Lower leg skin (tissue), 4 donors: ENCODE measurements around the gene EXOSC6. TPM values are rescaled to one million over a fixed set of nuclear protein-coding genes. Genes with fewer than 3 reads are reported as not detected.
A peak's percentile ranks its signal among the peaks of the same experiment; 100 is the strongest.
"Not testable (repeated sequence)": the region's sequence is repeated elsewhere in the genome, so short reads cannot be mapped to it uniquely, and the experiment has no call there.

Source experiments
- DNase-seq, 2 donors: peaks; one replicate each; pipeline ENCODE4 v3.0.0-alpha.2; 2019; ENCODE audit warnings: low spot score in 2 of 2
- H3K4me3 ChIP-seq: fragments of 200-600 bp; sonication (generic); 2 replicates; pipeline ENCODE4 v1.5.1; 2017; ENCODE audit warnings: mild to moderate bottlenecking, low read depth; ENCODE audit not compliant: poor library complexity, severe bottlenecking
- POLR2A ChIP-seq, 2 donors: fragments of 450-650 bp; IDR thresholded peaks; one replicate each; pipeline ENCODE4 v1.6.1; 2016 to 2017; ENCODE audit warnings: antibody characterized with exemption in 2 of 2, mild to moderate bottlenecking in 1 of 2, moderate library complexity in 1 of 2
- WGBS, 2 donors: methylation state at CpG; one replicate each; pipeline ENCODE4 v1.1.5; 2018; 5-methylcytosine and 5-hydroxymethylcytosine counted together
- intact Hi-C: fragments of 100-400 bp; cut with DNase I; formaldehyde crosslinking; loops from one replicate; pipeline ENCODE4 v1.15.0; 2023; ENCODE audit warnings: low total_unique reads
- total RNA-seq, 4 donors: library from RNA; depleted of rRNA; stranded (reverse); fragments of >200 nt; gene quantifications; one replicate each; pipeline ENCODE4 v1.1.0, GENCODE V29; 2016
- TF ChIP-seq, protein P1 (sequence below), 3 donors: fragments of 450-650 bp; IDR thresholded peaks; one replicate each; pipeline ENCODE4 v1.5.1; 2016; ENCODE audit warnings: antibody characterized with exemption in 3 of 3, mild to moderate bottlenecking in 3 of 3, moderate library complexity in 2 of 3

The EXOSC6 gene
- total RNA-seq: 10 to 100 TPM; 23.9 to 38.5 (median 31.8) TPM

- peak; percentile 89 to 98 for DNase-seq
- H3K4me3 ChIP-seq: peak within 1 kb of the TSS; percentile 68
- TF ChIP-seq, protein P1, sequence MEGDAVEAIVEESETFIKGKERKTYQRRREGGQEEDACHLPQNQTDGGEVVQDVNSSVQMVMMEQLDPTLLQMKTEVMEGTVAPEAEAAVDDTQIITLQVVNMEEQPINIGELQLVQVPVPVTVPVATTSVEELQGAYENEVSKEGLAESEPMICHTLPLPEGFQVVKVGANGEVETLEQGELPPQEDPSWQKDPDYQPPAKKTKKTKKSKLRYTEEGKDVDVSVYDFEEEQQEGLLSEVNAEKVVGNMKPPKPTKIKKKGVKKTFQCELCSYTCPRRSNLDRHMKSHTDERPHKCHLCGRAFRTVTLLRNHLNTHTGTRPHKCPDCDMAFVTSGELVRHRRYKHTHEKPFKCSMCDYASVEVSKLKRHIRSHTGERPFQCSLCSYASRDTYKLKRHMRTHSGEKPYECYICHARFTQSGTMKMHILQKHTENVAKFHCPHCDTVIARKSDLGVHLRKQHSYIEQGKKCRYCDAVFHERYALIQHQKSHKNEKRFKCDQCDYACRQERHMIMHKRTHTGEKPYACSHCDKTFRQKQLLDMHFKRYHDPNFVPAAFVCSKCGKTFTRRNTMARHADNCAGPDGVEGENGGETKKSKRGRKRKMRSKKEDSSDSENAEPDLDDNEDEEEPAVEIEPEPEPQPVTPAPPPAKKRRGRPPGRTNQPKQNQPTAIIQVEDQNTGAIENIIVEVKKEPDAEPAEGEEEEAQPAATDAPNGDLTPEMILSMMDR (IDR thresholded peaks at IDR 0.05): peak in 2 of 3 donors; percentile 91
- no peak for TF ChIP-seq POLR2A (IDR thresholded peaks at IDR 0.05)
- intact Hi-C loops: no loop called here
- WGBS, 2 donors: 7 to 8% methylated on average over 8 to 16 of the region's 65 CpGs
Measured at GRCh38 chr16:70251629-70252354, at the start of gene EXOSC6. Gene EXOSC6, minus strand, starts transcription at chr16:70251940. Its CDS starts 40 bp downstream, at chr16:70251900.

DNA sequence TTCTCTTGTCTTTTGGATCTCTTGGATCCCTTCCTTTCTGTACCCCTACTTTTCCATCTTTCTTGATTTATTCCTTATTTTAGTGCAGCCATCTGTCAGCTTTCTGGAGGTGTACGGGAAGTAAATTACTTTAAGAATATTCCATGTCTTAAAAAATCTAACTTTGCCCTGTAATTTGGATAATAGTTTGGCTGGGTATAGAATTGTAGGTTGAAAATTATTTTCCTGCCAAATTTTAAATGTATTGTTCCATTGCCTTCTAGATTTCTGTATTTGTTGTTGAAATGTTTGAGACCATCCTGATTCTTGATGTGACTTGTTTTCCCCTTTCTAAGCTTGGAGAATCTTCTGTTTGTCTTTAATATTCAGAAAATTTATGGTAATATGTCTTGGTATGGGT lies 49.4 kb upstream of the EXOSC6 start:
- no peak for TF ChIP-seq POLR2A (IDR thresholded peaks at IDR 0.05)
- TF ChIP-seq, protein P1 (IDR thresholded peaks at IDR 0.05): no peak

GRCh38 chr16:70298988-70299938 lies 47.5 kb upstream of the EXOSC6 start, which contains the start of gene DDX19B:
Gene DDX19B, plus strand, starts transcription at chr16:70299186. Its CDS starts 112 bp downstream, at chr16:70299298.
- DNase-seq: peak; percentile 68 to 96
- 0 to 1% methylated on average over 37 of the region's 37 CpGs for WGBS, 2 donors
- intact Hi-C loops: no loop called here

More for the DNA sequence above, 49.4 kb upstream of the EXOSC6 start:
- no peak overlapping the region for H3K4me3 ChIP-seq
- intact Hi-C loops: no loop called here
- no peak for DNase-seq
- WGBS, 2 donors: 94 to 95% methylated on average over 1 of the region's 1 CpG

GRCh38 chr16:70295634-70296033 lies 43.9 kb upstream of the EXOSC6 start:
- TF ChIP-seq, protein P1 (IDR thresholded peaks at IDR 0.05): no peak
- no peak for TF ChIP-seq POLR2A (IDR thresholded peaks at IDR 0.05)
- H3K4me3 ChIP-seq: no peak overlapping the region
- intact Hi-C loops: no loop called here
- DNase-seq: no peak

More at GRCh38 chr16:70298988-70299938, 47.5 kb upstream of the EXOSC6 start, which contains the start of gene DDX19B:
- peak within 1 kb of the TSS; percentile 94 for H3K4me3 ChIP-seq
- TF ChIP-seq, protein P1 (IDR thresholded peaks at IDR 0.05): no peak
- peak in 1 of 2 donors; percentile 40 for TF ChIP-seq POLR2A (IDR thresholded peaks at IDR 0.05)

DNA sequence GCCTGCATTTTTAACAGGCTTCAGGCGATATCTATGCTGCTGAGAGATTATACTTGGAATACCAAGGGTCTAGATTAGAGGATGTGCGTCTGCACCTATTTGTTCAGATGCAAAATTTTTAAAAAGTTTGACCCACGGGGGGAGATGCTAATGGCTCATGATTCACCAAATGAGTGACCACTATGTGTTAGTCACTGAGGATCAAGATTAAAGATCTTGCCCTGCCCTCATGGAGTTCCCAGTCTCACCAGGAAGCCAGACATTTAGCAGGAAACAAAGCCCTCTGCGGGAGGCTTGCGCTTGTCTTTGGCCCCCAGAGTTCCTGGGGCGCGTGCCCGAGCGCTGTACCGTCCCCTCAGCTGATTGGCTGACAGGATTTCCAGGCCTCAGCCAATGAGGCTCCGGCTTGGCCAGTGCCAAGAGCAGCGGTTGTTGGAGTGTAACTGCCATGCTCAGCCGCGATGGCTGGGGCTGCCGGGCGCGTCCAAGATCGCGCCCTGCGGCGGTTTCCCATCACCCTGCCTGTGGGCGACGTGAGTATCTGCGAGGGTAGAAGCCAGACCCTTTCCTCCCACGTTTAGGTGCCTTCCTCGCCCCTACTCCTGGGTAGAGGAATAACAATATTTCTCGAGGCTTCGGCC lies 42.8 kb upstream of the EXOSC6 start:
- 90 to 93% methylated on average over 28 of the region's 28 CpGs for WGBS, 2 donors

GRCh38 chr16:70292148-70292547 lies 40.4 kb upstream of the EXOSC6 start:
- H3K4me3 ChIP-seq, intact Hi-C loops: not testable (repeated sequence)
- WGBS, 2 donors: 89 to 93% methylated on average over 11 of the region's 11 CpGs
- peak in 1 of 2 donors; percentile 65 for DNase-seq

More for the DNA sequence above, 42.8 kb upstream of the EXOSC6 start:
- DNase-seq: peak in 1 of 2 donors; percentile 75
- no peak for TF ChIP-seq POLR2A (IDR thresholded peaks at IDR 0.05)
- TF ChIP-seq, protein P1 (IDR thresholded peaks at IDR 0.05): no peak
- intact Hi-C loops: no loop called here
- H3K4me3 ChIP-seq: no peak overlapping the region
